ENCODE measurements around the gene PCSK4. TPM values are rescaled to one million over a fixed set of nuclear protein-coding genes. Genes with fewer than 3 reads are reported as not detected.

The PCSK4 gene
- total RNA-seq, 2 experiments from 2014 or later = 4.4 to 4.7 TPM

GRCh38 chr19:1509602-1510441 lies 19.7 kb upstream of the PCSK4 start:
- peaks cover 13% of the 10 kb centered on the region for H3K4me1 Mint-ChIP-seq (ENCODE audit: low read depth)
- TF ChIP-seq CTCF (IDR thresholded peaks at IDR 0.05) = no peak
- peaks cover 17% of the 10 kb centered on the region for H3K27me3 Mint-ChIP-seq
- H3K27ac Mint-ChIP-seq = no peak overlapping the region
- DNase-seq = no peak
- H3K4me3 Mint-ChIP-seq = no peak overlapping the region
- no peaks in the 10 kb centered on the region for H3K9me3 Mint-ChIP-seq
- ChIA-PET POLR2A (interaction anchor here (1.2 kb wide), 1 partner anchor 82 kb away, joined by 3 read pairs; no protein-coding TSS in a partner anchor), CTCF (interaction anchor here (1.5 kb wide), 1 partner anchor 19 kb away, joined by 3 read pairs; the partner anchor contains the start of gene REEP6)
- ATAC-seq = no peak
- H3K36me3 Mint-ChIP-seq (ENCODE audit: low read depth) = no peaks in the 10 kb centered on the region
- intact Hi-C loops (cut with micrococcal nuclease) = no loop called here

- ATAC-seq = no peak
- intact Hi-C loops (cut with micrococcal nuclease) = no loop called here
- peaks cover 25% of the 10 kb centered on the region for H3K27me3 Mint-ChIP-seq
- TF ChIP-seq CTCF (IDR thresholded peaks at IDR 0.05) = no peak
- no peak for DNase-seq
- no peak overlapping the region for H3K27ac Mint-ChIP-seq
- POLR2A ChIA-PET = interaction anchor here (0.6 to 1.0 kb wide), 2 partner anchors 8 to 38 kb away, joined by 3 to 4 read pairs; no protein-coding TSS in a partner anchor
- H3K36me3 Mint-ChIP-seq (ENCODE audit: low read depth) = no peaks in the 10 kb centered on the region
- peaks cover 17% of the 10 kb centered on the region for H3K4me1 Mint-ChIP-seq (ENCODE audit: low read depth)
- CTCF ChIA-PET = interaction anchor here (1.5 kb wide), 1 partner anchor 18 kb away, joined by 3 read pairs; the partner anchor contains the start of gene REEP6
- no peak overlapping the region for H3K4me3 Mint-ChIP-seq
- no peaks in the 10 kb centered on the region for H3K9me3 Mint-ChIP-seq
Observed at GRCh38 chr19:1508507-1508856, 18.3 kb upstream of the PCSK4 start.

GRCh38 chr19:1507763-1508506 lies 17.8 kb upstream of the PCSK4 start:
- POLR2A ChIA-PET = interaction anchor here (0.6 to 1.0 kb wide), 2 partner anchors 8 to 39 kb away, joined by 3 to 4 read pairs; no protein-coding TSS in a partner anchor
- Mint-ChIP-seq H3K4me3 (peak overlapping the region; percentile 76), H3K36me3 (ENCODE audit: low read depth) (no peaks in the 10 kb centered on the region), H3K4me1 (ENCODE audit: low read depth) (peaks cover 21% of the 10 kb centered on the region), H3K27me3 (peaks cover 25% of the 10 kb centered on the region), H3K27ac (peak overlapping the region; percentile 85), H3K9me3 (no peaks in the 10 kb centered on the region)
- peak; percentile 94 for DNase-seq
- CTCF ChIA-PET = interaction anchor here (1.5 kb wide), 1 partner anchor 17 kb away, joined by 3 read pairs; the partner anchor contains the start of gene REEP6
- TF ChIP-seq CTCF (IDR thresholded peaks at IDR 0.05) = no peak
- ATAC-seq = peak; percentile 86
- intact Hi-C loops (cut with micrococcal nuclease) = no loop called here

GRCh38 chr19:1507192-1507660 lies 17.1 kb upstream of the PCSK4 start:
- no peak overlapping the region for H3K4me3 Mint-ChIP-seq
- peaks cover 20% of the 10 kb centered on the region for H3K4me1 Mint-ChIP-seq (ENCODE audit: low read depth)
- H3K36me3 Mint-ChIP-seq (ENCODE audit: low read depth) = no peaks in the 10 kb centered on the region
- TF ChIP-seq CTCF (IDR thresholded peaks at IDR 0.05) = no peak
- DNase-seq (no peak), ATAC-seq (no peak)
- no peak overlapping the region for H3K27ac Mint-ChIP-seq
- intact Hi-C loops (cut with micrococcal nuclease) = no loop called here
- peaks cover 27% of the 10 kb centered on the region for H3K27me3 Mint-ChIP-seq
- H3K9me3 Mint-ChIP-seq = no peaks in the 10 kb centered on the region
- ChIA-PET POLR2A (no interaction called here), CTCF (no interaction called here)
